Measurements from ENCODE around the gene TMEM269. TPM values are rescaled to one million over a fixed set of nuclear protein-coding genes. Genes with fewer than 3 reads are reported as not detected.

The TMEM269 gene
- total RNA-seq, 5 donors from 2014 or later (not counting 1 experiment from before 2014, with no cell fraction given), result 0.20 to 1.7 (median 0.88) TPM

- Histone ChIP-seq H3K27ac (ENCODE audit: low read length) (peak within 1 kb of the TSS; percentile 66), H3K27me3 (replicated peaks in 1 of 2; ENCODE audit: control insufficient read depth in 2 of 2, extremely low read depth in 1 of 2, insufficient read depth in 2 of 2, low read length in 1 of 2) (no peaks in the 10 kb centered on the region), H3K36me3 (ENCODE audit: control insufficient read depth in 2 of 2, extremely low read depth in 1 of 2, insufficient read depth in 1 of 2, low read length in 1 of 2) (peaks cover 0 to 3% of the 10 kb centered on the region in 2 donors), H3K9me3 (no peaks in the 10 kb centered on the region), H3K4me1 (ENCODE audit: control insufficient read depth in 1 of 2, extremely low read depth in 1 of 2, insufficient read depth in 2 of 2, low read length in 2 of 2) (peaks cover 22 to 38% of the 10 kb centered on the region in 2 experiments), H3K4me3 (ENCODE audit: control insufficient read depth in 1 of 2, extremely low read depth in 1 of 2, low read length in 1 of 2) (peak within 1 kb of the TSS; percentile 81 to 86)
- Mint-ChIP-seq H3K4me1 (peaks cover 34 to 45% (median 36%) of the 10 kb centered on the region in 3 donors), H3K4me3 (no peak within 1 kb of the TSS), H3K27ac (peak within 1 kb of the TSS; percentile 92), H3K27me3 (no peaks in the 10 kb centered on the region), H3K36me3 (peaks cover 10% of the 10 kb centered on the region), H3K9me3 (no peaks in the 10 kb centered on the region)
- peak; percentile 92 to 96 (median 92) for ATAC-seq (replicated peaks in 1 of 4)
- POLR2A ChIA-PET, result interaction anchor here (0.5 to 1.7 kb wide), 16 partner anchors 12 to 594 kb away, joined by 3 to 9 read pairs (median 3); partner anchors contain the start of genes ZNF691 (in 2 of the 2), ERMAP (in 1 of the 2), SVBP (in 1 of the 2) and YBX1 (in 1 of the 2)
- under 1% methylated on average over 81 of the region's 82 CpGs for whole genome bisulfite sequencing (ENCODE audit: insufficient coverage)
- DNase-seq, result peak; percentile 99 to 100 (median 100)
- CTCF ChIA-PET, result interaction anchor here (0.6 to 2.3 kb wide), 16 partner anchors 8 to 433 kb away, joined by 3 to 16 read pairs (median 4); partner anchors contain the start of genes ERMAP (in 1 of the 2), SVBP (in 1 of the 2), YBX1 (in 1 of the 2) and ZNF691 (in 1 of the 2)
These were observed 17.9 kb upstream of the TMEM269 start, which contains the start of the genes C1orf50 and P3H1 for GRCh38 chr1:42766741-42767509. TSS of gene C1orf50 (plus strand) at chr1:42767249. CDS start at chr1:42767312, 63 bp downstream. TSS of gene P3H1 (minus strand) at chr1:42767028. CDS start at chr1:42766971, 57 bp downstream.

GRCh38 chr1:42767510-42768000 lies 17.2 kb upstream of the TMEM269 start:
- WGBS (ENCODE audit: insufficient coverage), result 0% methylated on average over 3 of the region's 23 CpGs
- H3K4me1 Mint-ChIP-seq, result peaks cover 35 to 46% (median 41%) of the 10 kb centered on the region in 3 donors
- peaks cover 10% of the 10 kb centered on the region for H3K36me3 Mint-ChIP-seq
- H3K9me3 ChIP-seq, result no peaks in the 10 kb centered on the region
- ChIA-PET CTCF (interaction anchor here (0.6 to 2.3 kb wide), 14 partner anchors 9 to 433 kb away, joined by 3 to 16 read pairs (median 4); partner anchors contain the start of genes ERMAP (in 1 of the 2), SVBP (in 1 of the 2), YBX1 (in 1 of the 2) and ZNF691 (in 1 of the 2)), POLR2A (interaction anchor here (0.5 to 1.7 kb wide), 10 partner anchors 12 to 407 kb away, joined by 3 to 9 read pairs (median 3); partner anchors contain the start of genes ERMAP (in 1 of the 2), SVBP (in 1 of the 2), YBX1 (in 1 of the 2) and ZNF691 (in 1 of the 2))
- H3K4me3 Mint-ChIP-seq, result no peak overlapping the region
- H3K36me3 ChIP-seq (ENCODE audit: control insufficient read depth in 2 of 2, extremely low read depth in 1 of 2, insufficient read depth in 1 of 2, low read length in 1 of 2), result peaks cover 0 to 3% of the 10 kb centered on the region in 2 donors
- DNase-seq (peak in 1 of 35 experiments; percentile 5), ATAC-seq (replicated peaks in 1 of 4) (peak; percentile 9 to 30 (median 28))
- peak overlapping the region; percentile 74 to 92 for H3K27ac Mint-ChIP-seq
- no peaks in the 10 kb centered on the region for H3K27me3 ChIP-seq (replicated peaks in 1 of 2; ENCODE audit: control insufficient read depth in 2 of 2, extremely low read depth in 1 of 2, insufficient read depth in 2 of 2, low read length in 1 of 2)
- H3K9me3 Mint-ChIP-seq, result no peaks in the 10 kb centered on the region
- H3K4me3 ChIP-seq (ENCODE audit: control insufficient read depth in 1 of 2, extremely low read depth in 1 of 2, low read length in 1 of 2), result peak overlapping the region; percentile 78 to 86
- peaks cover 22 to 36% of the 10 kb centered on the region in 2 experiments for H3K4me1 ChIP-seq (ENCODE audit: control insufficient read depth in 1 of 2, extremely low read depth in 1 of 2, insufficient read depth in 2 of 2, low read length in 2 of 2)
- H3K27me3 Mint-ChIP-seq, result no peaks in the 10 kb centered on the region
- H3K27ac ChIP-seq (ENCODE audit: low read length), result peak overlapping the region; percentile 66

GRCh38 chr1:42768172-42768571 lies 16.6 kb upstream of the TMEM269 start:
- Histone ChIP-seq H3K27me3 (replicated peaks in 1 of 2; ENCODE audit: control insufficient read depth in 2 of 2, extremely low read depth in 1 of 2, insufficient read depth in 2 of 2, low read length in 1 of 2) (no peaks in the 10 kb centered on the region), H3K4me3 (ENCODE audit: control insufficient read depth in 1 of 2, extremely low read depth in 1 of 2, low read length in 1 of 2) (peak overlapping the region; percentile 78 to 86), H3K36me3 (ENCODE audit: control insufficient read depth in 2 of 2, extremely low read depth in 1 of 2, insufficient read depth in 1 of 2, low read length in 1 of 2) (peaks cover 0 to 6% of the 10 kb centered on the region in 2 donors), H3K9me3 (no peaks in the 10 kb centered on the region), H3K4me1 (ENCODE audit: control insufficient read depth in 1 of 2, extremely low read depth in 1 of 2, insufficient read depth in 2 of 2, low read length in 2 of 2) (peaks cover 22 to 36% of the 10 kb centered on the region in 2 experiments), H3K27ac (ENCODE audit: low read length) (no peak overlapping the region)
- DNase-seq, result no peak
- no peaks in the 10 kb centered on the region for H3K27me3 Mint-ChIP-seq
- H3K4me3 Mint-ChIP-seq, result no peak overlapping the region
- CTCF ChIA-PET, result interaction anchor here in 1 of 2 donors (1.0 to 2.3 kb wide), 4 partner anchors 10 to 305 kb away, joined by 3 to 16 read pairs (median 4); partner anchors contain the start of genes ERMAP, SVBP and ZNF691
- no peaks in the 10 kb centered on the region for H3K9me3 Mint-ChIP-seq
- peaks cover 38 to 50% (median 47%) of the 10 kb centered on the region in 3 donors for H3K4me1 Mint-ChIP-seq
- POLR2A ChIA-PET, result interaction anchor here (0.5 to 1.2 kb wide), 3 partner anchors 43 to 145 kb away, joined by 3 to 4 read pairs (median 3); no protein-coding TSS in a partner anchor
- H3K27ac Mint-ChIP-seq, result no peak overlapping the region
- WGBS (ENCODE audit: insufficient coverage), result no CpG with 5 or more reads among the region's 2 CpGs
- H3K36me3 Mint-ChIP-seq, result peaks cover 13% of the 10 kb centered on the region
- ATAC-seq (replicated peaks in 1 of 4), result no peak

GRCh38 chr1:42769811-42770210 lies 15.0 kb upstream of the TMEM269 start:
- ATAC-seq (replicated peaks in 1 of 4), result no peak
- 100% methylated on average over 2 of the region's 3 CpGs for WGBS (ENCODE audit: insufficient coverage)
- no peaks in the 10 kb centered on the region for H3K9me3 ChIP-seq
- no peak for DNase-seq
- no peaks in the 10 kb centered on the region for H3K9me3 Mint-ChIP-seq
- H3K36me3 ChIP-seq (ENCODE audit: control insufficient read depth in 2 of 2, extremely low read depth in 1 of 2, insufficient read depth in 1 of 2, low read length in 1 of 2), result peaks cover 0 to 17% of the 10 kb centered on the region in 2 donors
- H3K27ac ChIP-seq (ENCODE audit: low read length), result no peak overlapping the region
- peaks cover 19% of the 10 kb centered on the region for H3K36me3 Mint-ChIP-seq
- no peak overlapping the region for H3K4me3 ChIP-seq (ENCODE audit: control insufficient read depth in 1 of 2, extremely low read depth in 1 of 2, low read length in 1 of 2)
- ChIA-PET POLR2A (no interaction called here), CTCF (interaction anchor here in 1 of 2 donors (1.5 kb wide), 1 partner anchor 76 kb away, joined by 5 read pairs; the partner anchor contains the start of gene ZNF691)
- H3K4me1 Mint-ChIP-seq, result peaks cover 41 to 49% (median 46%) of the 10 kb centered on the region in 3 donors
- H3K4me1 ChIP-seq (ENCODE audit: control insufficient read depth in 1 of 2, extremely low read depth in 1 of 2, insufficient read depth in 2 of 2, low read length in 2 of 2), result peaks cover 21 to 34% of the 10 kb centered on the region in 2 experiments
- peak overlapping the region in 2 of 3 donors; percentile 26 to 39 for H3K4me3 Mint-ChIP-seq
- no peak overlapping the region for H3K27ac Mint-ChIP-seq
- no peaks in the 10 kb centered on the region for H3K27me3 ChIP-seq (replicated peaks in 1 of 2; ENCODE audit: control insufficient read depth in 2 of 2, extremely low read depth in 1 of 2, insufficient read depth in 2 of 2, low read length in 1 of 2)
- no peaks in the 10 kb centered on the region for H3K27me3 Mint-ChIP-seq

GRCh38 chr1:42773420-42773819 lies 11.4 kb upstream of the TMEM269 start:
- no peak overlapping the region for H3K4me3 ChIP-seq (ENCODE audit: control insufficient read depth in 1 of 2, extremely low read depth in 1 of 2, low read length in 1 of 2)
- Mint-ChIP-seq H3K36me3 (peaks cover 45% of the 10 kb centered on the region), H3K27ac (peak overlapping the region in 1 of 2 donors; percentile 54), H3K4me3 (no peak overlapping the region), H3K27me3 (no peaks in the 10 kb centered on the region), H3K4me1 (peaks cover 38 to 49% (median 39%) of the 10 kb centered on the region in 3 donors), H3K9me3 (no peaks in the 10 kb centered on the region)
- no peak for ATAC-seq (replicated peaks in 1 of 4)
- CTCF ChIA-PET, result no interaction called here
- peaks cover 5 to 50% of the 10 kb centered on the region in 2 donors for H3K36me3 ChIP-seq (ENCODE audit: control insufficient read depth in 2 of 2, extremely low read depth in 1 of 2, insufficient read depth in 1 of 2, low read length in 1 of 2)
- no peaks in the 10 kb centered on the region for H3K9me3 ChIP-seq
- H3K4me1 ChIP-seq (ENCODE audit: control insufficient read depth in 1 of 2, extremely low read depth in 1 of 2, insufficient read depth in 2 of 2, low read length in 2 of 2), result peaks cover 3 to 14% of the 10 kb centered on the region in 2 experiments
- no CpG with 5 or more reads among the region's 2 CpGs for WGBS (ENCODE audit: insufficient coverage)
- no peak overlapping the region for H3K27ac ChIP-seq (ENCODE audit: low read length)
- no peak for DNase-seq
- POLR2A ChIA-PET, result interaction anchor here in 1 of 2 donors (0.6 kb wide), 1 partner anchor 19 kb away, joined by 3 read pairs; no protein-coding TSS in a partner anchor
- H3K27me3 ChIP-seq (replicated peaks in 1 of 2; ENCODE audit: control insufficient read depth in 2 of 2, extremely low read depth in 1 of 2, insufficient read depth in 2 of 2, low read length in 1 of 2), result no peaks in the 10 kb centered on the region
